DOHH2 (cell line): Measurements from ENCODE around the gene LRRC61.

Experiments used
- CTCF ChIP-seq: fragments of 200-600 bp; sonication (generic); IDR thresholded peaks from one replicate; pipeline ENCODE4 v1.5.1; 2014; ENCODE audit warnings: antibody characterized with exemption, mild to moderate bottlenecking, low read depth, low read length; ENCODE audit not compliant: poor library complexity, severe bottlenecking
- EZH2phosphoT487 ChIP-seq: fragments of 200-600 bp; sonication (generic); IDR thresholded peaks from 2 replicates; pipeline ENCODE4 v1.6.1; 2017; ENCODE audit warnings: borderline replicate concordance, mild to moderate bottlenecking, antibody characterized with exemption, low read length, moderate library complexity, mixed read lengths

- no peak for TF ChIP-seq CTCF
- TF ChIP-seq EZH2phosphoT487, result no peak
Measured at GRCh38 chr7:150374026-150374425, 50.9 kb downstream of the LRRC61 start.
